K562 (cell line): Measurements from ENCODE around the gene TMEM33. TPM values are rescaled to one million over a fixed set of nuclear protein-coding genes. Genes with fewer than 3 reads are reported as not detected.

ENCODE experiments used
- ATAC-seq: fragments of 200-7000 bp; cut with Tn5 transposase; 3 replicates; pipeline ENCODE4 v1.9.1; 2020; ENCODE audit warnings: moderate library complexity
- BruUV-seq: library from RNA; stranded (reverse); fragments of 400-500 nt; replicated peaks from 2 replicates; lab custom pipeline; 2021; lab: Mats Ljungman, UMichigan
- CTCF ChIA-PET: fragments of 300-600 bp; formaldehyde crosslinking; extraction: SDS; loops from one replicate; lab custom pipeline; 2021; ENCODE audit warnings: low intra/inter-chr PET ratio; lab: Yijun Ruan, JAX
- POLR2A ChIA-PET: fragments of 300-600, 350-650 bp; sonication (Branson Sonifier 250); formaldehyde crosslinking; extraction: SDS; loops from one replicate; lab custom pipeline; 2021; ENCODE audit warnings: antibody characterized with exemption, inconsistent platforms; lab: Yijun Ruan, JAX
- DNase-seq, 4 experiments: peaks; one replicate each; pipeline versions ENCODE4 v3.0.0 to v3.0.0-alpha.2; 2011 to 2018; ENCODE audit warnings: low spot score in 3 of 4, mixed read lengths in 3 of 4; ENCODE audit errors: extremely low read depth in 1 of 4
- FAIRE-seq: peaks from 2 replicates; lab custom pipeline; 2011; peaks lifted over from hg19 to GRCh38; lab: Jason Lieb, UNC
- H2AFZ ChIP-seq: 2 replicates; pipeline ENCODE4 v1.6.0; 2011; ENCODE audit warnings: low read depth, low read length, control low read depth, inconsistent platforms
- H3K27ac ChIP-seq: fragments of 200-600 bp; 3 replicates; pipeline ENCODE4 v1.8.0; 2011; ENCODE audit warnings: low read depth, mild to moderate bottlenecking, control low read depth, inconsistent platforms, low read length, moderate library complexity, mixed read lengths; ENCODE audit errors: extremely low read depth
- H3K27me3 ChIP-seq, 2 experiments: fragments of 300-600 bp in 1 of 2; 2 replicates in 1 of 2; 3 replicates in 1 of 2; pipeline versions ENCODE4 v1.6.0 to v1.8.0; 2011; ENCODE audit warnings: inconsistent platforms in 2 of 2, low read length in 2 of 2, mild to moderate bottlenecking in 1 of 2, mixed read lengths in 1 of 2, moderate library complexity in 1 of 2; ENCODE audit not compliant: control insufficient read depth in 2 of 2, insufficient read depth in 2 of 2
- H3K36me3 ChIP-seq: fragments of 300-600 bp; 3 replicates; pipeline ENCODE4 v1.8.0; 2011; ENCODE audit warnings: mild to moderate bottlenecking, low read length, inconsistent platforms; ENCODE audit not compliant: control insufficient read depth, insufficient read depth
- H3K4me1 ChIP-seq, 2 experiments: fragments of 200-600 bp in 1 of 2; replicated peaks in 1 of 2; 2 replicates in 1 of 2; 3 replicates in 1 of 2; pipeline versions ENCODE4 v1.5.1 to v1.8.0; 2011; ENCODE audit warnings: inconsistent platforms in 2 of 2, low read length in 2 of 2, mild to moderate bottlenecking in 1 of 2, mixed read lengths in 1 of 2, moderate library complexity in 1 of 2; ENCODE audit not compliant: control insufficient read depth in 2 of 2, insufficient read depth in 2 of 2
- H3K4me2 ChIP-seq: 2 replicates; pipeline ENCODE4 v1.6.1; 2011; ENCODE audit warnings: low read length, control low read depth, inconsistent platforms, mixed read lengths; ENCODE audit not compliant: insufficient read depth
- H3K4me3 ChIP-seq: fragments of 200-600 bp; sonication (generic), shearing (Covaris generic); 2 replicates; pipeline ENCODE4 v1.5.1; 2016; ENCODE audit warnings: control low read depth, inconsistent platforms
- H3K79me2 ChIP-seq: fragments of 200-600 bp; 3 replicates; pipeline ENCODE4 v1.8.0; 2011; ENCODE audit warnings: low read length, inconsistent platforms; ENCODE audit not compliant: control insufficient read depth, insufficient read depth
- H3K9ac ChIP-seq, 2 experiments: 2 replicates each; pipeline versions ENCODE4 v1.6.0 to v1.6.1; 2011; ENCODE audit warnings: low read depth in 2 of 2, low read length in 2 of 2, control low read depth in 1 of 2, inconsistent platforms in 1 of 2, mild to moderate bottlenecking in 1 of 2, mixed read lengths in 1 of 2; ENCODE audit not compliant: insufficient read depth in 1 of 2
- H3K9me1 ChIP-seq: one replicate; pipeline ENCODE4 v1.6.0; 2011; ENCODE audit warnings: inconsistent platforms, mild to moderate bottlenecking, low read length, moderate library complexity; ENCODE audit not compliant: control insufficient read depth, insufficient read depth
- H3K9me3 ChIP-seq: replicated peaks from 2 replicates; pipeline ENCODE4 v1.5.1; 2011; ENCODE audit warnings: low read depth, low read length, inconsistent platforms; ENCODE audit not compliant: control insufficient read depth, insufficient read depth
- H4K20me1 ChIP-seq: replicated peaks from 2 replicates; pipeline ENCODE4 v1.6.1; 2011; ENCODE audit warnings: low read length, inconsistent platforms, mixed read lengths; ENCODE audit not compliant: control insufficient read depth, insufficient read depth
- ELK3 ChIP-seq: fragments of 450-650 bp; formaldehyde crosslinking; IDR thresholded peaks from 2 replicates; pipeline ENCODE4 v1.4.0; 2020; ENCODE audit warnings: mild to moderate bottlenecking
- ESRRA ChIP-seq: fragments of 450-650 bp; IDR thresholded peaks from 2 replicates; pipeline ENCODE4 v1.6.1; 2014; ENCODE audit warnings: low read depth, mild to moderate bottlenecking, moderate library complexity, borderline replicate concordance
- IRF1 ChIP-seq: sonication (generic); formaldehyde crosslinking; IDR thresholded peaks from 2 replicates; pipeline ENCODE4 v1.8.0; 2022; ENCODE audit warnings: missing genetic modification reagents, mild to moderate bottlenecking, borderline replicate concordance
- NFATC3 ChIP-seq: fragments of 450-650 bp; IDR thresholded peaks from 2 replicates; pipeline ENCODE4 v1.6.1; 2017; ENCODE audit warnings: mild to moderate bottlenecking
- NFE2 ChIP-seq: IDR thresholded peaks from 2 replicates; pipeline ENCODE4 v1.6.1; 2014; ENCODE audit warnings: antibody characterized with exemption, low read depth
- PCBP2 ChIP-seq: fragments of 200-400 bp; formaldehyde crosslinking; IDR thresholded peaks from 2 replicates; pipeline ENCODE4 v1.6.1; 2018; ENCODE audit warnings: low read length, low read depth, mild to moderate bottlenecking, moderate library complexity; ENCODE audit not compliant: poor library complexity, severe bottlenecking
- PHF20 ChIP-seq: fragments of 450-650 bp; IDR thresholded peaks from 2 replicates; pipeline ENCODE4 v1.6.1; 2018; ENCODE audit not compliant: partially characterized antibody
- POLR2AphosphoS5 ChIP-seq: IDR thresholded peaks from 2 replicates; pipeline ENCODE4 v1.6.1; 2011; ENCODE audit warnings: mild to moderate bottlenecking, low read depth, low read length, moderate library complexity; ENCODE audit not compliant: control insufficient read depth, insufficient read depth
- PURB ChIP-seq: sonication (generic); formaldehyde crosslinking; IDR thresholded peaks from 2 replicates; pipeline ENCODE4 v1.9.0; 2021; ENCODE audit warnings: low read depth, mild to moderate bottlenecking, missing genetic modification reagents
- SAFB2 ChIP-seq: fragments of 200-400 bp; formaldehyde crosslinking; IDR thresholded peaks from 2 replicates; pipeline ENCODE4 v1.6.1; 2018; ENCODE audit warnings: borderline replicate concordance, low read length, low read depth, moderate library complexity; ENCODE audit not compliant: severe bottlenecking
- TCF15 ChIP-seq: fragments of 250-450 bp; sonication (Bioruptor Pico); IDR thresholded peaks from 2 replicates; pipeline ENCODE4 v1.8.0; 2022; ENCODE audit warnings: moderate library complexity, mild to moderate bottlenecking, inconsistent platforms
- TEAD2 ChIP-seq: fragments of 450-650 bp; IDR thresholded peaks from 2 replicates; pipeline ENCODE4 v1.6.1; 2016; ENCODE audit warnings: missing genetic modification characterization, control low read depth, missing compliant biosample characterization
- THRAP3 ChIP-seq: fragments of 450-650 bp; IDR thresholded peaks from 2 replicates; pipeline ENCODE4 v1.6.1; 2016; ENCODE audit warnings: mild to moderate bottlenecking, inconsistent platforms, borderline replicate concordance
- ZNF165 ChIP-seq: fragments of 250-450 bp; sonication (Bioruptor Pico); IDR thresholded peaks from 2 replicates; pipeline ENCODE4 v1.4.0; 2020; ENCODE audit warnings: borderline replicate concordance
- ZNF212 ChIP-seq: fragments of 450-650 bp; formaldehyde crosslinking; IDR thresholded peaks from 2 replicates; pipeline ENCODE4 v1.4.0; 2020; ENCODE audit warnings: mild to moderate bottlenecking
- ZNF224 ChIP-seq: sonication (generic); formaldehyde crosslinking; IDR thresholded peaks from 2 replicates; pipeline ENCODE4 v1.8.0; 2022; ENCODE audit warnings: mild to moderate bottlenecking, missing genetic modification reagents
- ZNF778 ChIP-seq: fragments of 450-650 bp; formaldehyde crosslinking; IDR thresholded peaks from 2 replicates; pipeline ENCODE4 v1.4.0; 2020; ENCODE audit warnings: mild to moderate bottlenecking, moderate library complexity
- ZNF79 ChIP-seq: fragments of 250-450 bp; sonication (Bioruptor Pico); IDR thresholded peaks from 2 replicates; pipeline ENCODE4 v1.4.0; 2020; ENCODE audit warnings: low read depth, mild to moderate bottlenecking, moderate library complexity
- WGBS: fragments of 100-300 bp; shearing (Covaris generic); methylation state at CpG from one replicate; pipeline ENCODE4 v1.1.6; 2016; ENCODE audit warnings: low coverage, mixed read lengths; ENCODE audit not compliant: insufficient coverage; ENCODE audit errors: missing lambda C conversion rate; 5-methylcytosine and 5-hydroxymethylcytosine counted together
- in situ Hi-C: fragments of 300-500 bp; cut with MboI; formaldehyde crosslinking; loops from 4 replicates; pipeline ENCODE4 v1.15.0; 2018; ENCODE audit warnings: inconsistent platforms, mixed read lengths
- intact Hi-C: fragments of 100-400 bp; cut with micrococcal nuclease; formaldehyde crosslinking; loops from 2 replicates; pipeline ENCODE4 v1.14.2; 2022
- polyA plus RNA-seq, 8 experiments: library from polyadenylated mRNA; depleted of rRNA in 4 of 8; stranded (reverse) in 5 of 8; unstranded in 3 of 8; fragments of >200 nt; fragmentation: Nextera tagmentation in 2 of 8; fragmentation: Illumina TruSeq in 1 of 8; extraction: Ambion mirVana in 2 of 8; extraction: Trizol in 1 of 8; gene quantifications; 2 replicates each; pipeline versions ENCODE4 v1.2.1 to v1.2.3, GENCODE V29; 2011 to 2014; ENCODE audit warnings: inconsistent platforms in 1 of 8, missing spikeins in 1 of 8
- total RNA-seq, 7 experiments: library from RNA; depleted of rRNA in 6 of 7; stranded (reverse); fragments of >200 nt in 6 of 7; fragmentation: Illumina TruSeq in 2 of 7; extraction: Trizol in 2 of 7; gene quantifications; 2 replicates each; pipeline versions ENCODE4 v1.2.1 to v1.2.3, GENCODE V29; 2011 to 2021; ENCODE audit warnings: low replicate concordance in 1 of 7

Gene TMEM33
- total and polyA plus RNA-seq, 9 of the 15 experiments (the other 6 are each of a cell fraction or from before 2014, with no cell fraction given) = 16.8 to 85.9 (median 67.9) TPM

GRCh38 chr4:41930139-41930831 is 4.9 kb upstream of the TMEM33 start:
- H3K9me1 ChIP-seq = no peaks in the 10 kb centered on the region
- peaks cover 0 to 4% of the 10 kb centered on the region in 2 experiments; a peak in 2 of 5 replicates for H3K27me3 ChIP-seq
- 21% methylated on average over 7 of the region's 7 CpGs for WGBS
- no peak for ATAC-seq
- intact Hi-C loops (no loop called here), in situ Hi-C loops (no loop called here)
- H3K4me1 ChIP-seq = peaks cover 0 to 2% of the 10 kb centered on the region in 2 experiments; a peak in 1 of 5 replicates
- no peak overlapping the region for H3K4me3 ChIP-seq
- ChIA-PET POLR2A (no interaction called here), CTCF (no interaction called here)
- no peak overlapping the region for H3K9ac ChIP-seq
- no peaks in the 10 kb centered on the region for H3K36me3 ChIP-seq
- TF ChIP-seq NFATC3 (no peak), THRAP3 (no peak), PURB (CRISPR knock-in tag) (no peak), ZNF165 (CRISPR knock-in tag) (no peak), PCBP2 (no peak), ZNF79 (CRISPR knock-in tag) (no peak), ELK3 (CRISPR knock-in tag) (no peak), NFE2 (no peak), ESRRA (no peak), IRF1 (no peak), TCF15 (CRISPR knock-in tag) (no peak), ZNF778 (CRISPR knock-in tag) (no peak), POLR2AphosphoS5 (no peak), SAFB2 (no peak), ZNF212 (CRISPR knock-in tag) (no peak), TEAD2 (tag) (no peak), PHF20 (no peak), ZNF224 (no peak)
- H4K20me1 ChIP-seq = no peaks in the 10 kb centered on the region
- BruUV-seq = no TSS peak
- H2AFZ ChIP-seq = peak overlapping the region; percentile 53; the same call in 1 of the 2 replicates
- H3K27ac ChIP-seq = no peak overlapping the region
- peak overlapping the region; percentile 7; the same call in 1 of the 2 replicates for H3K4me2 ChIP-seq
- no peak for FAIRE-seq
- DNase-seq = peak in 1 of 4 experiments; percentile 10
- H3K79me2 ChIP-seq = peaks cover 3% of the 10 kb centered on the region
- no peaks in the 10 kb centered on the region for H3K9me3 ChIP-seq
